HEK293 (cell line): Measurements from ENCODE around the gene INHBB.

ENCODE experiments used
- CTCF ChIA-PET: fragments of 350-600 bp; formaldehyde crosslinking; extraction: SDS; loops from one replicate; lab custom pipeline; 2021; ENCODE audit warnings: antibody characterized with exemption; lab: Yijun Ruan, JAX
- POLR2A ChIA-PET: fragments of 300-600 bp; formaldehyde crosslinking; extraction: SDS; loops from one replicate; lab custom pipeline; 2020; ENCODE audit warnings: antibody characterized with exemption, inconsistent platforms; lab: Yijun Ruan, JAX
- H3K27ac ChIP-seq: fragments of 200-500 bp; sonication (Bioruptor generic); 2 replicates; pipeline ENCODE4 v1.5.1; 2014; ENCODE audit warnings: low read depth, low read length, control low read depth, inconsistent platforms; ENCODE audit errors: extremely low read depth
- H3K36me3 ChIP-seq, 2 experiments: fragments of 200-500 bp in 1 of 2; sonication (Bioruptor generic) in 1 of 2; 1 replicate in 1 of 2; 2 replicates in 1 of 2; pipeline ENCODE4 v1.5.1; 2014 to 2017; ENCODE audit warnings: inconsistent platforms in 2 of 2, low read length in 2 of 2; ENCODE audit not compliant: control insufficient read depth in 2 of 2, insufficient read depth in 1 of 2
- H3K4me1 ChIP-seq: fragments of 200-500 bp; sonication (Bioruptor generic); 2 replicates; pipeline ENCODE4 v1.5.1; 2014; ENCODE audit warnings: mild to moderate bottlenecking, low read length, inconsistent platforms; ENCODE audit not compliant: control insufficient read depth, insufficient read depth
- H3K4me3 ChIP-seq: 2 replicates; pipeline ENCODE4 v1.5.1; 2011; ENCODE audit warnings: low read depth, mild to moderate bottlenecking, control low read depth, low read length, moderate library complexity
- H3K9me3 ChIP-seq: fragments of 200-500 bp; sonication (Bioruptor generic); 2 replicates; pipeline ENCODE4 v1.5.1; 2014; ENCODE audit warnings: low read depth, low read length, inconsistent platforms; ENCODE audit not compliant: control insufficient read depth, insufficient read depth
- ELK4 ChIP-seq: IDR thresholded peaks from 2 replicates; pipeline ENCODE4 v1.6.1; 2011; ENCODE audit warnings: mild to moderate bottlenecking, low read depth, low read length, borderline replicate concordance
- GLIS1 ChIP-seq: fragments of 450-650 bp; formaldehyde crosslinking; IDR thresholded peaks from 2 replicates; pipeline ENCODE4 v1.5.1; 2016; ENCODE audit warnings: missing biosample characterization, missing genetic modification characterization
- HOXA7 ChIP-seq: sonication (generic); formaldehyde crosslinking; IDR thresholded peaks from 2 replicates; pipeline ENCODE4 v1.8.1; 2022; ENCODE audit warnings: missing genetic modification reagents, borderline replicate concordance
- PRDM6 ChIP-seq: fragments of 450-650 bp; formaldehyde crosslinking; IDR thresholded peaks from 2 replicates; pipeline ENCODE4 v1.5.1; 2017; ENCODE audit warnings: missing biosample characterization, missing genetic modification characterization
- SETDB1 ChIP-seq: IDR thresholded peaks from one replicate; pipeline ENCODE4 v1.6.1; 2017; ENCODE audit warnings: mild to moderate bottlenecking, low read length, moderate library complexity, mixed read lengths; ENCODE audit not compliant: insufficient read length
- ZBTB26 ChIP-seq: fragments of 450-650 bp; formaldehyde crosslinking; optimal IDR thresholded peaks from 2 replicates; pipeline ENCODE3; 2016; ENCODE audit warnings: missing biosample characterization, mild to moderate bottlenecking, missing genetic modification characterization
- ZNF121 ChIP-seq: fragments of 450-650 bp; formaldehyde crosslinking; IDR thresholded peaks from 2 replicates; pipeline ENCODE4 v1.5.1; 2016; ENCODE audit warnings: missing biosample characterization, missing genetic modification characterization
- ZNF18 ChIP-seq: fragments of 450-650 bp; formaldehyde crosslinking; IDR thresholded peaks from 2 replicates; pipeline ENCODE4 v1.5.1; 2016; ENCODE audit warnings: missing biosample characterization, missing genetic modification characterization
- ZNF24 ChIP-seq: fragments of 450-650 bp; formaldehyde crosslinking; IDR thresholded peaks from 2 replicates; pipeline ENCODE4 v1.5.1; 2016; ENCODE audit warnings: missing biosample characterization, missing genetic modification characterization
- ZNF266 ChIP-seq: fragments of 450-650 bp; formaldehyde crosslinking; IDR thresholded peaks from 2 replicates; pipeline ENCODE4 v1.5.1; 2016; ENCODE audit warnings: missing biosample characterization, missing genetic modification characterization, low read depth
- ZNF341 ChIP-seq: fragments of 450-650 bp; formaldehyde crosslinking; IDR thresholded peaks from 2 replicates; pipeline ENCODE4; 2016; ENCODE audit warnings: low read depth, missing biosample characterization, missing genetic modification characterization
- ZNF366 ChIP-seq: fragments of 450-650 bp; formaldehyde crosslinking; conservative IDR thresholded peaks from 2 replicates; pipeline ENCODE4 v1.5.1; 2016; ENCODE audit warnings: missing biosample characterization, missing genetic modification characterization
- ZNF488 ChIP-seq: fragments of 450-650 bp; formaldehyde crosslinking; IDR thresholded peaks from 2 replicates; pipeline ENCODE4 v1.5.1; 2016; ENCODE audit warnings: missing biosample characterization, missing genetic modification characterization
- ZNF514 ChIP-seq: fragments of 450-650 bp; formaldehyde crosslinking; IDR thresholded peaks from 2 replicates; pipeline ENCODE4 v1.5.1; 2016; ENCODE audit warnings: missing biosample characterization, missing genetic modification characterization
- ZNF521 ChIP-seq: fragments of 450-650 bp; formaldehyde crosslinking; IDR thresholded peaks from 2 replicates; pipeline ENCODE4 v1.5.1; 2017; ENCODE audit warnings: missing biosample characterization, mild to moderate bottlenecking, missing genetic modification characterization
- ZNF560 ChIP-seq: fragments of 450-650 bp; formaldehyde crosslinking; IDR thresholded peaks from 2 replicates; pipeline ENCODE4 v1.5.1; 2017; ENCODE audit warnings: missing biosample characterization, missing genetic modification characterization, borderline replicate concordance
- ZNF621 ChIP-seq: fragments of 450-650 bp; formaldehyde crosslinking; IDR thresholded peaks from 2 replicates; pipeline ENCODE4 v1.5.1; 2017; ENCODE audit warnings: missing biosample characterization, missing genetic modification characterization
- ZNF701 ChIP-seq: fragments of 450-650 bp; formaldehyde crosslinking; IDR thresholded peaks from 2 replicates; pipeline ENCODE4 v1.5.1; 2016; ENCODE audit warnings: missing biosample characterization, missing genetic modification characterization
- ZNF785 ChIP-seq: fragments of 450-650 bp; formaldehyde crosslinking; IDR thresholded peaks from 2 replicates; pipeline ENCODE4 v1.5.1; 2016; ENCODE audit warnings: missing biosample characterization, missing genetic modification characterization

Gene INHBB

GRCh38 chr2:120399889-120400240 lies 53.9 kb downstream of the INHBB start (continued):
- TF ChIP-seq PRDM6 (tag by site-specific recombination) = no peak
- TF ChIP-seq GLIS1 (tag by site-specific recombination) = no peak

GRCh38 chr2:120400551-120400950 lies 54.6 kb downstream of the INHBB start:
- TF ChIP-seq ZNF560 (tag by site-specific recombination) = no peak
- TF ChIP-seq ZNF121 (tag by site-specific recombination) = no peak
- no peak for TF ChIP-seq ZNF341 (tag by site-specific recombination)
- TF ChIP-seq ZNF488 (tag by site-specific recombination) = no peak
- TF ChIP-seq ZNF18 (tag by site-specific recombination) = no peak
- no peak for TF ChIP-seq ZNF514 (tag by site-specific recombination)
- TF ChIP-seq HOXA7 (CRISPR knock-in tag) = no peak
- TF ChIP-seq ZNF785 (tag by site-specific recombination) = no peak
- TF ChIP-seq ELK4 = no peak
- no peak for TF ChIP-seq ZNF521 (tag by site-specific recombination)
- no peak for TF ChIP-seq ZNF366
- no peak for TF ChIP-seq ZBTB26 (tag by site-specific recombination)
- no peak for TF ChIP-seq ZNF266 (tag by site-specific recombination)
- no peak for TF ChIP-seq ZNF24 (tag by site-specific recombination)
- no peak for TF ChIP-seq ZNF701 (tag by site-specific recombination)
- TF ChIP-seq SETDB1 = no peak
- TF ChIP-seq ZNF621 (tag by site-specific recombination) = no peak
- no peaks in the 10 kb centered on the region for H3K9me3 ChIP-seq
- H3K4me1 ChIP-seq = peaks cover 3% of the 10 kb centered on the region; the same call in 1 of the 2 replicates
- no peaks in the 10 kb centered on the region for H3K36me3 ChIP-seq
- ChIA-PET POLR2A (no interaction called here), CTCF (interaction anchor here (0.6 kb wide), 1 partner anchor 828 kb away, joined by 3 read pairs; no protein-coding TSS in a partner anchor)
- H3K27ac ChIP-seq = no peak overlapping the region
- H3K4me3 ChIP-seq = no peak overlapping the region
